Measurements from ENCODE around the gene WDR33. TPM values are rescaled to one million over a fixed set of nuclear protein-coding genes. Genes with fewer than 3 reads are reported as not detected.
"Not testable (repeated sequence)": the region's sequence is repeated elsewhere in the genome, so short reads cannot be mapped to it uniquely, and the experiment has no call there.

The WDR33 gene
- total RNA-seq, 4 donors from 2014 or later = 54.4 to 95.8 (median 67.5) TPM

- Histone ChIP-seq H3K27me3 (no peaks in the 10 kb centered on the region), H3K9me3 (no peaks in the 10 kb centered on the region), H3K4me3 (replicated peaks in 1 of 3) (no peak overlapping the region), H3K27ac (no peak overlapping the region), H3K36me3 (no peaks in the 10 kb centered on the region), H3K4me1 (peaks cover 0 to 27% of the 10 kb centered on the region in 2 donors)
- no peak for TF ChIP-seq POLR2A (IDR thresholded peaks at IDR 0.05)
- TF ChIP-seq, protein P1, sequence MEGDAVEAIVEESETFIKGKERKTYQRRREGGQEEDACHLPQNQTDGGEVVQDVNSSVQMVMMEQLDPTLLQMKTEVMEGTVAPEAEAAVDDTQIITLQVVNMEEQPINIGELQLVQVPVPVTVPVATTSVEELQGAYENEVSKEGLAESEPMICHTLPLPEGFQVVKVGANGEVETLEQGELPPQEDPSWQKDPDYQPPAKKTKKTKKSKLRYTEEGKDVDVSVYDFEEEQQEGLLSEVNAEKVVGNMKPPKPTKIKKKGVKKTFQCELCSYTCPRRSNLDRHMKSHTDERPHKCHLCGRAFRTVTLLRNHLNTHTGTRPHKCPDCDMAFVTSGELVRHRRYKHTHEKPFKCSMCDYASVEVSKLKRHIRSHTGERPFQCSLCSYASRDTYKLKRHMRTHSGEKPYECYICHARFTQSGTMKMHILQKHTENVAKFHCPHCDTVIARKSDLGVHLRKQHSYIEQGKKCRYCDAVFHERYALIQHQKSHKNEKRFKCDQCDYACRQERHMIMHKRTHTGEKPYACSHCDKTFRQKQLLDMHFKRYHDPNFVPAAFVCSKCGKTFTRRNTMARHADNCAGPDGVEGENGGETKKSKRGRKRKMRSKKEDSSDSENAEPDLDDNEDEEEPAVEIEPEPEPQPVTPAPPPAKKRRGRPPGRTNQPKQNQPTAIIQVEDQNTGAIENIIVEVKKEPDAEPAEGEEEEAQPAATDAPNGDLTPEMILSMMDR (IDR thresholded peaks at IDR 0.05) = no peak
- DNase-seq = no peak
- 71 to 81% methylated on average over 3 of the region's 3 CpGs for WGBS, 2 donors
- intact Hi-C loops (cut with DNase I) = no loop called here
Observed at GRCh38 chr2:127776122-127776780, 34.7 kb downstream of the WDR33 start.

DNA sequence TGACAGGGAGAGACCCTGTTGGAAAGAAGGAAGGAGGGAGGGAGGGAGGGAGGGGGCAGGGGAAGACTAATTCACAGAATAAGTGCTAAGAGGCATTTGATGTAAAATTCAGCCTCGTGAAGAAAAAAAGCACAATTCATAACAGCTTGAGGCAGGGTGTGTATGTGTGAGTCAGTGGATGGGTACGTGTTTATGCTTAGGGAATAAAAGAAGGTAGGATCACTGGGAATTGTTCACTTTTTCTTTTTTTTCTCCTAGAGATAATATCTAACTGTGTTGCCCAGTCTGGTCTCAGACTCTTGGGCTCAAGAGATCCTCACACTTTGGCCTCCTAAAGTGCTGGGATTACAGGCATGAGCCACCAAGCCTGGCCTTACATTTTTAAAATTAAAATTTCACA is 39.2 kb downstream of the WDR33 start:
- Histone ChIP-seq H3K36me3 (peaks cover 0 to 9% of the 10 kb centered on the region in 2 donors), H3K9me3 (no peaks in the 10 kb centered on the region), H3K27me3 (no peaks in the 10 kb centered on the region), H3K4me1 (peaks cover 0 to 13% of the 10 kb centered on the region in 2 donors), H3K27ac (no peak overlapping the region), H3K4me3 (replicated peaks in 1 of 3) (no peak overlapping the region)
- no peak for TF ChIP-seq POLR2A (IDR thresholded peaks at IDR 0.05)
- TF ChIP-seq, protein P1 (IDR thresholded peaks at IDR 0.05) = no peak
- intact Hi-C loops (cut with DNase I) = no loop called here
- DNase-seq = no peak
- whole genome bisulfite sequencing, 2 donors = 88 to 92% methylated on average over 2 of the region's 2 CpGs

- DNase-seq = no peak
- intact Hi-C loops (cut with DNase I) = no loop called here
- Histone ChIP-seq H3K36me3 (peaks cover 0 to 14% of the 10 kb centered on the region in 2 donors), H3K4me1 (peaks cover 0 to 8% of the 10 kb centered on the region in 2 donors), H3K27me3 (no peaks in the 10 kb centered on the region), H3K27ac (no peak overlapping the region), H3K4me3 (replicated peaks in 1 of 3) (no peak overlapping the region), H3K9me3 (no peaks in the 10 kb centered on the region)
- TF ChIP-seq POLR2A (IDR thresholded peaks at IDR 0.05) = no peak
- TF ChIP-seq, protein P1 (IDR thresholded peaks at IDR 0.05) = no peak
- 93 to 95% methylated on average over 9 of the region's 9 CpGs for whole genome bisulfite sequencing, 2 donors
Observed at GRCh38 chr2:127770973-127771735, 39.8 kb downstream of the WDR33 start.

DNA sequence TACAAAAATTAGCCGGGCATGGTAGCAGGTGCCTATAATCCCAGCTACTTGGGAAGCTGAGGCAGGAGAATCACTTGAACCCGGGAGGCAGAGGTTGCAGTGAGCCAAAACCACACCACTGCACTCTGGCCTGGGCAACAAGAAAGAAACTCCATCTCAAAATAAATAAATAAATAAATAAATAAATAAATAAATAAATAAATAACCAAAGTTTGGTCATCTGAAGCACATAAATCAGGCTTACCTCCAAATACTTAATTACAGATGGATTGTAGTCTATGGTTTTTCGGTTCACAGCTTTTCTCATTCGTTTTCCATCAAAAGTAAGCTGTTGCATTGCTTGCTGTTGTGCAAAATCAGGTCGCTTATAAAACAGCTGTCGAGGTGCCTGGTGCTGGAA is 40.4 kb downstream of the WDR33 start:
- DNase-seq; H3K4me3 ChIP-seq (replicated peaks in 1 of 3); intact Hi-C loops (cut with DNase I); H3K4me1 ChIP-seq; H3K9me3 ChIP-seq; H3K27ac ChIP-seq; H3K27me3 ChIP-seq: not testable (repeated sequence)
- H3K36me3 ChIP-seq = peaks cover 0 to 14% of the 10 kb centered on the region in 2 donors
- WGBS, 2 donors = 96 to 97% methylated on average over 6 of the region's 6 CpGs

- Histone ChIP-seq H3K36me3 (peaks cover 3 to 22% of the 10 kb centered on the region in 2 donors), H3K9me3 (no peaks in the 10 kb centered on the region), H3K4me1 (peaks cover 0 to 7% of the 10 kb centered on the region in 2 donors), H3K27me3 (no peaks in the 10 kb centered on the region), H3K27ac (no peak overlapping the region), H3K4me3 (replicated peaks in 1 of 3) (no peak overlapping the region)
- 94% methylated on average over 2 of the region's 2 CpGs for WGBS, 2 donors
- TF ChIP-seq POLR2A (IDR thresholded peaks at IDR 0.05) = no peak
- TF ChIP-seq, protein P1 (IDR thresholded peaks at IDR 0.05) = no peak
- DNase-seq = no peak
- intact Hi-C loops (cut with DNase I) = no loop called here
Observed at GRCh38 chr2:127769587-127769986, 41.4 kb downstream of the WDR33 start.
